Trophoblast cell (in vitro differentiated cells and primary cell): ENCODE data around the gene MRM3. TPM values are rescaled to one million over a fixed set of nuclear protein-coding genes. Genes with fewer than 3 reads are reported as not detected.

Experiments
- DNase-seq, 2 donors: peaks; one replicate each; pipeline ENCODE4 v3.0.0-alpha.2; 2016
- H2AFZ ChIP-seq: 2 replicates; pipeline ENCODE4 v1.6.1; 2013; ENCODE audit warnings: low read length, moderate library complexity, mild to moderate bottlenecking; ENCODE audit not compliant: insufficient read depth, poor library complexity
- H2AK5ac ChIP-seq: 2 replicates; pipeline ENCODE4 v1.6.1; 2013; ENCODE audit warnings: mild to moderate bottlenecking, low read length
- H2BK120ac ChIP-seq: 2 replicates; pipeline ENCODE4 v1.6.1; 2013; ENCODE audit warnings: low read length, mild to moderate bottlenecking, moderate library complexity; ENCODE audit not compliant: insufficient read depth, poor library complexity
- H2BK12ac ChIP-seq: 2 replicates; pipeline ENCODE4 v1.6.1; 2013; ENCODE audit warnings: mild to moderate bottlenecking, low read length, moderate library complexity
- H2BK5ac ChIP-seq: 2 replicates; pipeline ENCODE4 v1.6.1; 2013; ENCODE audit warnings: low read length, low read depth, moderate library complexity, mild to moderate bottlenecking; ENCODE audit not compliant: poor library complexity
- H3K14ac ChIP-seq: 2 replicates; pipeline ENCODE4 v1.6.1; 2013; ENCODE audit warnings: mild to moderate bottlenecking, low read length
- H3K18ac ChIP-seq: 2 replicates; pipeline ENCODE4 v1.6.1; 2013; ENCODE audit warnings: mild to moderate bottlenecking, low read length
- H3K23ac ChIP-seq: 2 replicates; pipeline ENCODE4 v1.6.1; 2013; ENCODE audit warnings: low read length
- H3K27ac ChIP-seq: 2 replicates; pipeline ENCODE4 v1.5.1; 2013; ENCODE audit warnings: low read depth, mild to moderate bottlenecking, inconsistent platforms, low read length, moderate library complexity
- H3K27me3 ChIP-seq: 2 replicates; pipeline ENCODE4 v1.6.1; 2013; ENCODE audit warnings: inconsistent platforms, mild to moderate bottlenecking, low read length, moderate library complexity; ENCODE audit not compliant: insufficient read depth
- H3K36me3 ChIP-seq, 2 experiments: 1 replicate in 1 of 2; 2 replicates in 1 of 2; pipeline ENCODE4 v1.6.1; 2013; ENCODE audit warnings: low read length in 2 of 2, mild to moderate bottlenecking in 2 of 2, moderate library complexity in 1 of 2; ENCODE audit not compliant: insufficient read depth in 2 of 2, control insufficient read depth in 1 of 2
- H3K4ac ChIP-seq: 2 replicates; pipeline ENCODE4 v1.6.1; 2013; ENCODE audit warnings: low read depth, mild to moderate bottlenecking, low read length, moderate library complexity
- H3K4me1 ChIP-seq, 2 experiments: 1 replicate in 1 of 2; 2 replicates in 1 of 2; pipeline ENCODE4 v1.6.1; 2013; ENCODE audit warnings: low read length in 2 of 2, mild to moderate bottlenecking in 2 of 2, moderate library complexity in 1 of 2; ENCODE audit not compliant: insufficient read depth in 2 of 2, control insufficient read depth in 1 of 2
- H3K4me2 ChIP-seq: 2 replicates; pipeline ENCODE4 v1.6.1; 2013; ENCODE audit warnings: inconsistent platforms, mild to moderate bottlenecking, low read length, moderate library complexity
- H3K4me3 ChIP-seq: 2 replicates; pipeline ENCODE4 v1.5.1; 2013; ENCODE audit warnings: mild to moderate bottlenecking, low read depth, low read length, inconsistent platforms
- H3K79me1 ChIP-seq: one replicate; pipeline ENCODE4 v1.6.1; 2013; ENCODE audit warnings: low read length
- H3K79me2 ChIP-seq: 2 replicates; pipeline ENCODE4 v1.6.1; 2013; ENCODE audit warnings: low read length, mild to moderate bottlenecking; ENCODE audit not compliant: control insufficient read depth, insufficient read depth, poor library complexity
- H3K9ac ChIP-seq: 2 replicates; pipeline ENCODE4 v1.6.1; 2013; ENCODE audit warnings: mild to moderate bottlenecking, low read length
- H3K9me3 ChIP-seq: 2 replicates; pipeline ENCODE4 v1.6.1; 2013; ENCODE audit warnings: low read depth, mild to moderate bottlenecking, control low read depth, inconsistent platforms, low read length; ENCODE audit not compliant: insufficient read depth
- H4K12ac ChIP-seq: 2 replicates; pipeline ENCODE4 v1.6.1; 2013; ENCODE audit warnings: low read depth, mild to moderate bottlenecking, low read length, moderate library complexity
- H4K8ac ChIP-seq: 2 replicates; pipeline ENCODE4 v1.6.1; 2013; ENCODE audit warnings: low read depth, mild to moderate bottlenecking, low read length, moderate library complexity
- H4K91ac ChIP-seq: one replicate; pipeline ENCODE4 v1.6.1; 2013; ENCODE audit warnings: low read depth, mild to moderate bottlenecking, low read length, moderate library complexity
- WGBS: extraction: QIAGEN DNeasy Blood & Tissue Kit; methylation state at CpG from one replicate; pipeline ENCODE4 v1.1.7; 2013; ENCODE audit warnings: missing lambda C conversion rate; ENCODE audit not compliant: insufficient read length, insufficient coverage; ENCODE audit errors: extremely low coverage; 5-methylcytosine and 5-hydroxymethylcytosine counted together
- polyA plus RNA-seq: library from polyadenylated mRNA; stranded (reverse); fragments of 200-250 nt; gene quantifications from 2 replicates; pipeline ENCODE4 v1.2.3, GENCODE V29; 2013

Gene MRM3
- 9.8 and 11.1 TPM in 2 replicates for polyA plus RNA-seq

- H3K27me3 ChIP-seq = no peaks in the 10 kb centered on the region
- H3K9me3 ChIP-seq = no peaks in the 10 kb centered on the region
- peak within 1 kb of the TSS; percentile 37 for H2AK5ac ChIP-seq
- H3K4me1 ChIP-seq = peaks cover 2 to 5% of the 10 kb centered on the region in 2 experiments
- peak within 1 kb of the TSS; percentile 59 for H4K8ac ChIP-seq
- H2AFZ ChIP-seq = peak within 1 kb of the TSS; percentile 71
- peak within 1 kb of the TSS; percentile 92 for H3K4me3 ChIP-seq
- H3K18ac ChIP-seq = peak within 1 kb of the TSS; percentile 81
- no CpG with 5 or more reads among the region's 87 CpGs for WGBS
- peak within 1 kb of the TSS; percentile 39 for H3K27ac ChIP-seq
- peak within 1 kb of the TSS; percentile 34 for H2BK120ac ChIP-seq
- H3K36me3 ChIP-seq = peaks cover 9 to 23% of the 10 kb centered on the region in 2 experiments
- H3K4me2 ChIP-seq = peak within 1 kb of the TSS; percentile 94
- DNase-seq = peak; percentile 92 to 96
- H4K91ac ChIP-seq = peak within 1 kb of the TSS; percentile 83
- peaks cover 4% of the 10 kb centered on the region for H3K79me2 ChIP-seq
- H3K79me1 ChIP-seq = peaks cover 4% of the 10 kb centered on the region
- H2BK5ac ChIP-seq = peak within 1 kb of the TSS; percentile 60
- H3K4ac ChIP-seq = peak within 1 kb of the TSS; percentile 85
- H4K12ac ChIP-seq = peak within 1 kb of the TSS; percentile 57
- H3K23ac ChIP-seq = no peak within 1 kb of the TSS
- peak within 1 kb of the TSS; percentile 78 for H3K9ac ChIP-seq
- peak within 1 kb of the TSS; percentile 71 for H3K14ac ChIP-seq
- H2BK12ac ChIP-seq = no peak within 1 kb of the TSS
Measured at GRCh38 chr17:781805-782731, at the start of gene MRM3, which contains the start of gene GLOD4. MRM3 (plus strand) TSS chr17:782353; CDS start chr17:782379, 26 bp downstream. GLOD4 (minus strand) TSS chr17:782280; CDS start chr17:782255, 25 bp downstream.

GRCh38 chr17:732902-733720 lies 49.0 kb upstream of the MRM3 start:
- peak overlapping the region; percentile 90 for H4K91ac ChIP-seq
- H3K23ac ChIP-seq = no peak overlapping the region
- no CpG with 5 or more reads among the region's 57 CpGs for WGBS
- H3K79me2 ChIP-seq = peaks cover 10% of the 10 kb centered on the region
- peak overlapping the region; percentile 89 for H3K4me3 ChIP-seq
- no peaks in the 10 kb centered on the region for H3K9me3 ChIP-seq
- H4K8ac ChIP-seq = peak overlapping the region; percentile 80
- H3K4me2 ChIP-seq = peak overlapping the region; percentile 75
- H3K27ac ChIP-seq = peak overlapping the region; percentile 51
- peaks cover 2 to 4% of the 10 kb centered on the region in 2 experiments for H3K4me1 ChIP-seq
- H3K36me3 ChIP-seq = peaks cover 4 to 7% of the 10 kb centered on the region in 2 experiments
- peaks cover 12% of the 10 kb centered on the region for H3K79me1 ChIP-seq
- H3K4ac ChIP-seq = peak overlapping the region; percentile 92
- H3K27me3 ChIP-seq = no peaks in the 10 kb centered on the region
- peak overlapping the region; percentile 32 for H2BK12ac ChIP-seq
- H2AK5ac ChIP-seq = peak overlapping the region; percentile 35
- peak overlapping the region; percentile 80 for H2AFZ ChIP-seq
- peak overlapping the region; percentile 26 for H2BK120ac ChIP-seq
- H2BK5ac ChIP-seq = peak overlapping the region; percentile 75
- H4K12ac ChIP-seq = peak overlapping the region; percentile 50
- H3K18ac ChIP-seq = peak overlapping the region; percentile 80
- H3K9ac ChIP-seq = peak overlapping the region; percentile 87
- peak overlapping the region; percentile 62 for H3K14ac ChIP-seq
- DNase-seq = peak in 1 of 2 donors; percentile 51

GRCh38 chr17:733743-734142 lies 48.4 kb upstream of the MRM3 start:
- Histone ChIP-seq H3K9me3 (no peaks in the 10 kb centered on the region), H3K4me1 (peaks cover 2 to 4% of the 10 kb centered on the region in 2 experiments), H3K4ac (no peak overlapping the region), H3K27me3 (no peaks in the 10 kb centered on the region), H3K9ac (no peak overlapping the region), H2BK12ac (no peak overlapping the region), H3K14ac (no peak overlapping the region), H3K4me2 (peak overlapping the region; percentile 75), H3K4me3 (no peak overlapping the region), H2BK120ac (no peak overlapping the region), H2AK5ac (no peak overlapping the region), H3K23ac (no peak overlapping the region), H3K27ac (no peak overlapping the region), H4K8ac (no peak overlapping the region), H3K79me1 (peaks cover 12% of the 10 kb centered on the region), H3K36me3 (peaks cover 8 to 13% of the 10 kb centered on the region in 2 experiments), H2BK5ac (no peak overlapping the region), H4K12ac (no peak overlapping the region), H3K18ac (no peak overlapping the region), H4K91ac (no peak overlapping the region), H3K79me2 (peaks cover 10% of the 10 kb centered on the region), H2AFZ (no peak overlapping the region)
- no peak for DNase-seq
- no CpG with 5 or more reads among the region's 10 CpGs for WGBS

- H3K79me2 ChIP-seq = peaks cover 5% of the 10 kb centered on the region
- H3K4ac ChIP-seq = no peak overlapping the region
- no peaks in the 10 kb centered on the region for H3K9me3 ChIP-seq
- H3K36me3 ChIP-seq = peaks cover 34 to 39% of the 10 kb centered on the region in 2 experiments
- H4K12ac ChIP-seq = no peak overlapping the region
- no peak overlapping the region for H4K91ac ChIP-seq
- no peak overlapping the region for H2AK5ac ChIP-seq
- H3K18ac ChIP-seq = no peak overlapping the region
- H3K27me3 ChIP-seq = no peaks in the 10 kb centered on the region
- no peak overlapping the region for H4K8ac ChIP-seq
- WGBS = no CpG with 5 or more reads among the region's 13 CpGs
- no peak overlapping the region for H2BK120ac ChIP-seq
- H3K79me1 ChIP-seq = peaks cover 5% of the 10 kb centered on the region
- H3K9ac ChIP-seq = no peak overlapping the region
- H2BK5ac ChIP-seq = no peak overlapping the region
- no peak overlapping the region for H3K23ac ChIP-seq
- no peak overlapping the region for H3K27ac ChIP-seq
- peaks cover 2% of the 10 kb centered on the region in 2 experiments for H3K4me1 ChIP-seq
- H3K14ac ChIP-seq = no peak overlapping the region
- no peak overlapping the region for H3K4me3 ChIP-seq
- DNase-seq = no peak
- no peak overlapping the region for H3K4me2 ChIP-seq
- no peak overlapping the region for H2BK12ac ChIP-seq
- no peak overlapping the region for H2AFZ ChIP-seq
Measured at GRCh38 chr17:737561-738113, 44.5 kb upstream of the MRM3 start.
